SK-N-SH treated with all-trans-retinoic acid at 6 μM for 48 hours (cell line): Measurements from ENCODE around the gene AMN.

Source experiments
- OSR1 ChIP-seq: fragments of 250-450 bp; sonication (Bioruptor Pico); IDR thresholded peaks from 2 replicates; pipeline ENCODE4 v1.8.0; 2022; ENCODE audit warnings: moderate library complexity, mild to moderate bottlenecking, inconsistent platforms
- ZFP30 ChIP-seq: fragments of 450-650 bp; formaldehyde crosslinking; IDR thresholded peaks from 2 replicates; pipeline ENCODE4 v1.5.0; 2022; ENCODE audit warnings: mild to moderate bottlenecking, moderate library complexity

DNA sequence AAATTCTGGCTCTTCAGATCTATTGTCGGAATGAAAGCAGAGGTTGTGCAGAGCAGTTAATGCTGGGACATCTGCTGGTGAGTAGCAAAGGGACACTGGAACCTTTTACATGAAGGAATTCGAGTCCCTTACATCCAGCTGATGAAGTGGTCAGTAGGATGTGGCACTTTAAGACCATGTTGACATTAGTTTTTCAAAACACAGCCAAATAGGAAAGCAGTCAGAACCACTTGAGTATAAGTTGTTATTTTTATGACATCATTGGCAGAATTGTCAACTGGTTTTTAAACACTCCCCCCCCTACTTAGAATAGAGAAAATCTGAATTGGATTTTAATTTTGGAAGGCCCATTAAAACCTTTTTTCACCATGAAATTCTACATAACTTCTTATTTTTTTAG lies 46.8 kb upstream of the AMN start:
- no peak for TF ChIP-seq OSR1 (CRISPR knock-in tag)
- TF ChIP-seq ZFP30 (CRISPR knock-in tag), result no peak
